Mesangial cell (primary cell): Measurements from ENCODE around the gene SETD3. TPM values are rescaled to one million over a fixed set of nuclear protein-coding genes. Genes with fewer than 3 reads are reported as not detected.

Source experiments
- total RNA-seq: library from RNA; depleted of rRNA; stranded (reverse); fragments of >200 nt; gene quantifications from 2 replicates; pipeline ENCODE4 v1.2.3, GENCODE V29; 2015

The SETD3 gene
- total RNA-seq = 22.7 and 26.7 TPM in 2 replicates

GRCh38 chr14:99479906-99480869, at the start of gene SETD3:
Gene SETD3 (minus strand): TSS chr14:99480859. CDS start chr14:99465805, 15,054 bp downstream.

GRCh38 chr14:99480917-99481744, 472 bp upstream of the SETD3 start, which contains the start of gene CCNK:
Gene CCNK (plus strand): TSS chr14:99481409. CDS start chr14:99492678, 11,269 bp downstream.

Other genes starting within 250 kb of the SETD3 start
- 0.16 and 0.38 TPM in 2 replicates for gene BCL11B, start 208.7 kb downstream of the SETD3 start, total RNA-seq
- 12.2 and 16.5 TPM in 2 replicates for gene CCNK, start 550 bp upstream of the SETD3 start, total RNA-seq
- 23.7 and 33.9 TPM in 2 replicates for gene CCDC85C, start 123.3 kb upstream of the SETD3 start, total RNA-seq
- gene HHIPL1, start 164.3 kb upstream of the SETD3 start, total RNA-seq = 0.81 and 3.0 TPM in 2 replicates
- gene CYP46A1, start 203.4 kb upstream of the SETD3 start, total RNA-seq = under 0.01 TPM in 1 of 2 replicates, not detected in the other